H1 (cell line): ENCODE results near the gene SLC2A10. TPM values are rescaled to one million over a fixed set of nuclear protein-coding genes. Genes with fewer than 3 reads are reported as not detected.

Source experiments
- CTCF ChIA-PET: fragments of 300-600 bp; sonication (Branson Sonifier 250); formaldehyde crosslinking; loops from one replicate; lab custom pipeline; 2021; ENCODE audit not compliant: partially characterized antibody; lab: Charles Lee
- POLR2A ChIA-PET: fragments of 300-600 bp; sonication (Branson Sonifier 250); formaldehyde crosslinking; loops from one replicate; lab custom pipeline; 2021; ENCODE audit warnings: inconsistent platforms; ENCODE audit not compliant: partially characterized antibody; lab: Charles Lee
- DNase-seq, 2 experiments: peaks; one replicate each; pipeline versions ENCODE4 v3.0.0 to v3.0.0-alpha.2; 2010 to 2022; ENCODE audit warnings: low spot score in 2 of 2, low read depth in 1 of 2, mixed read lengths in 1 of 2
- FAIRE-seq: peaks from 2 replicates; lab custom pipeline; 2011; peaks lifted over from hg19 to GRCh38; lab: Jason Lieb, UNC
- H2AFZ ChIP-seq: 2 replicates; pipeline ENCODE4 v1.8.1; 2012; ENCODE audit warnings: low read length, inconsistent platforms
- H2AK5ac ChIP-seq: 2 replicates; pipeline ENCODE4 v1.6.1; 2013; ENCODE audit warnings: low read depth, low read length
- H2BK120ac ChIP-seq: replicated peaks from 2 replicates; pipeline ENCODE3; 2013; ENCODE audit warnings: low read depth, low read length, inconsistent platforms
- H2BK12ac ChIP-seq: 2 replicates; pipeline ENCODE4 v1.6.1; 2013; ENCODE audit warnings: low read depth, low read length
- H2BK15ac ChIP-seq: 2 replicates; pipeline ENCODE4 v1.6.1; 2013; ENCODE audit warnings: low read length
- H2BK20ac ChIP-seq: 2 replicates; pipeline ENCODE4 v1.6.1; 2013; ENCODE audit warnings: low read length
- H2BK5ac ChIP-seq: 2 replicates; pipeline ENCODE4 v1.6.1; 2013; ENCODE audit warnings: low read depth, low read length
- H3K14ac ChIP-seq: 2 replicates; pipeline ENCODE4 v1.6.1; 2013; ENCODE audit warnings: inconsistent platforms; ENCODE audit not compliant: insufficient read length
- H3K18ac ChIP-seq: 2 replicates; pipeline ENCODE4 v1.6.1; 2013; ENCODE audit warnings: low read length; ENCODE audit errors: extremely low read depth
- H3K23ac ChIP-seq: 2 replicates; pipeline ENCODE4 v1.6.1; 2013; ENCODE audit warnings: inconsistent platforms; ENCODE audit not compliant: insufficient read length
- H3K23me2 ChIP-seq: 2 replicates; pipeline ENCODE4 v1.6.1; 2013; ENCODE audit warnings: low read depth, low read length
- H3K27ac ChIP-seq: 2 replicates; pipeline ENCODE4 v1.6.1; 2011; ENCODE audit warnings: low read depth, low read length, inconsistent platforms
- H3K27me3 ChIP-seq, 4 experiments: replicated peaks in 1 of 4; 1 replicate in 1 of 4; 2 replicates in 3 of 4; pipeline versions ENCODE4 v1.6.1 to v1.8.1; 2011 to 2013; ENCODE audit warnings: low read length in 3 of 4, mild to moderate bottlenecking in 3 of 4, inconsistent platforms in 2 of 4, mixed read lengths in 2 of 4, moderate library complexity in 1 of 4; ENCODE audit not compliant: control insufficient read depth in 3 of 4, insufficient read depth in 3 of 4; ENCODE audit errors: extremely low read depth in 1 of 4
- H3K36me3 ChIP-seq, 4 experiments: 2 replicates each; pipeline versions ENCODE4 v1.6.1 to v1.8.1; 2011 to 2013; ENCODE audit warnings: mild to moderate bottlenecking in 4 of 4, low read length in 3 of 4, moderate library complexity in 2 of 4, control low read depth in 1 of 4, inconsistent platforms in 1 of 4; ENCODE audit not compliant: insufficient read depth in 4 of 4, control insufficient read depth in 2 of 4
- H3K4ac ChIP-seq: replicated peaks from 2 replicates; pipeline ENCODE3; 2013; ENCODE audit warnings: low read length, low read depth, mixed read lengths, inconsistent platforms; ENCODE audit not compliant: insufficient read length
- H3K4me1 ChIP-seq, 4 experiments: replicated peaks in 1 of 4; 1 replicate in 1 of 4; 2 replicates in 3 of 4; pipeline versions ENCODE4 v1.6.1 to v1.8.1; 2011 to 2013; ENCODE audit warnings: low read length in 3 of 4, inconsistent platforms in 2 of 4, mixed read lengths in 1 of 4; ENCODE audit not compliant: insufficient read depth in 4 of 4, control insufficient read depth in 3 of 4
- H3K4me2 ChIP-seq, 2 experiments: 2 replicates each; pipeline versions ENCODE4 v1.6.1 to v1.8.1; 2011 to 2013; ENCODE audit warnings: low read depth in 2 of 2, low read length in 2 of 2, control low read depth in 1 of 2, inconsistent platforms in 1 of 2, mild to moderate bottlenecking in 1 of 2; ENCODE audit not compliant: insufficient read depth in 1 of 2
- H3K4me3 ChIP-seq, 4 experiments: fragments of 200-600, 300-600 bp in 1 of 4; sonication (generic), shearing (Covaris generic), sonication (Bioruptor Twin) in 1 of 4; 2 replicates each; pipeline versions ENCODE4 v1.5.1 to v1.8.1; 2011 to 2016; ENCODE audit warnings: low read length in 4 of 4, low read depth in 3 of 4, control low read depth in 2 of 4, inconsistent platforms in 2 of 4, mild to moderate bottlenecking in 2 of 4, mixed read lengths in 1 of 4, moderate library complexity in 1 of 4; ENCODE audit not compliant: insufficient read depth in 2 of 4; ENCODE audit errors: extremely low read depth in 1 of 4
- H3K56ac ChIP-seq: replicated peaks from 2 replicates; pipeline ENCODE3; 2013; ENCODE audit warnings: low read depth, mild to moderate bottlenecking, mixed read lengths, low read length, inconsistent platforms; ENCODE audit not compliant: insufficient read length
- H3K79me1 ChIP-seq: 2 replicates; pipeline ENCODE4 v1.6.1; 2013; ENCODE audit warnings: low read depth, low read length, control low read depth
- H3K79me2 ChIP-seq, 2 experiments: 2 replicates each; pipeline versions ENCODE4 v1.6.1 to v1.8.1; 2012 to 2013; ENCODE audit warnings: low read length in 2 of 2, mild to moderate bottlenecking in 2 of 2, inconsistent platforms in 1 of 2; ENCODE audit not compliant: insufficient read depth in 2 of 2, control insufficient read depth in 1 of 2
- H3K9ac ChIP-seq, 4 experiments: replicated peaks in 1 of 4; 1 replicate in 1 of 4; 2 replicates in 3 of 4; pipeline versions ENCODE4 v1.6.1 to v1.8.1; 2011 to 2013; ENCODE audit warnings: low read depth in 3 of 4, low read length in 3 of 4, control low read depth in 2 of 4, mild to moderate bottlenecking in 2 of 4, moderate library complexity in 2 of 4, inconsistent platforms in 1 of 4; ENCODE audit errors: extremely low read depth in 1 of 4
- H3K9me3 ChIP-seq, 2 experiments: 2 replicates each; pipeline versions ENCODE4 v1.6.1 to v1.8.1; 2012 to 2013; ENCODE audit warnings: mild to moderate bottlenecking in 2 of 2, moderate library complexity in 2 of 2, control low read depth in 1 of 2, inconsistent platforms in 1 of 2, low read depth in 1 of 2, low read length in 1 of 2, mixed read lengths in 1 of 2; ENCODE audit not compliant: insufficient read depth in 2 of 2
- H4K20me1 ChIP-seq, 2 experiments: replicated peaks in 1 of 2; 2 replicates each; pipeline versions ENCODE3 to v1.8.1; 2011 to 2013; ENCODE audit warnings: inconsistent platforms in 2 of 2, low read length in 2 of 2, mild to moderate bottlenecking in 1 of 2; ENCODE audit not compliant: insufficient read depth in 2 of 2, control insufficient read depth in 1 of 2
- H4K5ac ChIP-seq: 2 replicates; pipeline ENCODE4 v1.6.1; 2013; ENCODE audit warnings: low read length, low read depth, mixed read lengths, inconsistent platforms; ENCODE audit not compliant: insufficient read length
- H4K8ac ChIP-seq: 2 replicates; pipeline ENCODE4 v1.8.0; 2013; ENCODE audit warnings: mild to moderate bottlenecking, moderate library complexity, low read length, inconsistent platforms; ENCODE audit not compliant: insufficient read depth; ENCODE audit errors: extremely low read depth
- H4K91ac ChIP-seq: replicated peaks from 2 replicates; pipeline ENCODE3; 2013; ENCODE audit warnings: low read length, mixed read lengths, inconsistent platforms; ENCODE audit not compliant: insufficient read length
- BCL11A ChIP-seq, 2 experiments: IDR thresholded peaks; one replicate each; pipeline ENCODE4 v1.6.1; 2011; ENCODE audit warnings: low read depth in 2 of 2, low read length in 2 of 2, mild to moderate bottlenecking in 2 of 2
- BRCA1 ChIP-seq: IDR thresholded peaks from 2 replicates; pipeline ENCODE4 v1.6.1; 2012; ENCODE audit warnings: low read depth, low read length, improper control_type of control experiment
- CBX5 ChIP-seq: fragments of 300-800, 300-1000 bp; sonication (generic); IDR thresholded peaks from 2 replicates; pipeline ENCODE4 v1.7.1; 2016; ENCODE audit warnings: antibody characterized with exemption, low read length, low read depth
- CTBP2 ChIP-seq: IDR thresholded peaks from 2 replicates; pipeline ENCODE4 v1.7.0; 2011; ENCODE audit warnings: borderline replicate concordance, mild to moderate bottlenecking, moderate library complexity, mixed read lengths, low read length; ENCODE audit not compliant: insufficient read depth, insufficient read length
- EZH2 ChIP-seq: fragments of 200-600 bp; sonication (generic); IDR thresholded peaks from 2 replicates; pipeline ENCODE4 v1.7.1; 2012; ENCODE audit warnings: low read depth, mild to moderate bottlenecking, moderate library complexity, low read length, inconsistent platforms; ENCODE audit not compliant: severe bottlenecking
- MAFK ChIP-seq: IDR thresholded peaks from 2 replicates; pipeline ENCODE4 v1.6.1; 2012; ENCODE audit warnings: low read depth, mild to moderate bottlenecking, improper control_type of control experiment, low read length
- RNF2 ChIP-seq: fragments of 200-900, 300-1000 bp; sonication (generic); IDR thresholded peaks from 2 replicates; pipeline ENCODE4 v1.7.1; 2016; ENCODE audit warnings: borderline replicate concordance, low read depth, mild to moderate bottlenecking, antibody characterized with exemption, low read length; ENCODE audit not compliant: poor library complexity, severe bottlenecking; ENCODE audit errors: missing control alignments
- SIN3A ChIP-seq, 2 experiments: IDR thresholded peaks in 1 of 2; conservative IDR thresholded peaks in 1 of 2; 2 replicates each; pipeline ENCODE4 v1.6.1; 2011 to 2012; ENCODE audit warnings: low read length in 2 of 2, improper control_type of control experiment in 1 of 2, low read depth in 1 of 2, mild to moderate bottlenecking in 1 of 2
- SIRT6 ChIP-seq: IDR thresholded peaks from one replicate; pipeline ENCODE4 v1.7.1; 2012; ENCODE audit warnings: low read length, inconsistent platforms
- SIX5 ChIP-seq: IDR thresholded peaks from 2 replicates; pipeline ENCODE4 v1.6.1; 2011; ENCODE audit warnings: mild to moderate bottlenecking, low read depth, low read length
- SRF ChIP-seq: IDR thresholded peaks from 2 replicates; pipeline ENCODE4 v1.6.1; 2011; ENCODE audit warnings: mild to moderate bottlenecking, low read depth, low read length, moderate library complexity
- TEAD4 ChIP-seq: IDR thresholded peaks from 2 replicates; pipeline ENCODE4 v1.6.1; 2012; ENCODE audit warnings: low read depth, low read length, inconsistent platforms, mixed read lengths
- WGBS, 2 experiments: shearing (Covaris generic) in 1 of 2; methylation state at CpG; one replicate each; pipeline versions ENCODE4 v1.1.6 to v1.1.7; 2013 to 2015; ENCODE audit warnings: low lambda C conversion rate in 2 of 2, mixed read lengths in 2 of 2, inconsistent platforms in 1 of 2, low coverage in 1 of 2, missing lambda C conversion rate in 1 of 2; ENCODE audit not compliant: insufficient replicate concordance in 2 of 2, insufficient coverage in 1 of 2, insufficient read length in 1 of 2; ENCODE audit errors: extremely low coverage in 1 of 2, missing lambda C conversion rate in 1 of 2; 5-methylcytosine and 5-hydroxymethylcytosine counted together
- polyA plus RNA-seq, 7 experiments: library from polyadenylated mRNA; depleted of rRNA in 3 of 7; stranded (reverse) in 5 of 7; unstranded in 2 of 7; fragments of >200 nt in 5 of 7; fragments of 200-250 nt in 2 of 7; gene quantifications; 1 replicate in 5 of 7; 2 replicates in 1 of 7; 4 replicates in 1 of 7; pipeline versions ENCODE4 v1.2.1 to v1.2.3, GENCODE V29; 2011 to 2013; ENCODE audit warnings: missing spikeins in 2 of 7, mixed read lengths in 2 of 7
- total RNA-seq: library from RNA; stranded (reverse); fragmentation: NEBNext Ultra II Directional; extraction: Animal tissue kit (Norgen Biotek cat#: 25700); gene quantifications from 2 replicates; pipeline ENCODE4 v1.2.1, GENCODE V29; 2021

The SLC2A10 gene
- total and polyA plus RNA-seq, 2 of the 8 experiments (the other 6 are each of a cell fraction or from before 2014, with no cell fraction given): 9.0 to 9.7 TPM

GRCh38 chr20:46743088-46743487 is 33.6 kb downstream of the SLC2A10 start:
- Histone ChIP-seq H3K4me2 (no peak overlapping the region; a peak in 1 of 4 replicates), H2BK20ac (no peak overlapping the region), H4K20me1 (no peaks in the 10 kb centered on the region), H3K27me3 (no peaks in the 10 kb centered on the region), H3K4ac (no peak overlapping the region), H3K18ac (no peak overlapping the region), H3K56ac (no peak overlapping the region), H2BK5ac (no peak overlapping the region), H2AFZ (peak overlapping the region; percentile 98), H3K79me1 (no peaks in the 10 kb centered on the region), H3K23me2 (no peaks in the 10 kb centered on the region; the same call in 1 of the 2 replicates), H3K36me3 (no peaks in the 10 kb centered on the region), H2BK15ac (no peak overlapping the region), H4K8ac (no peak overlapping the region), H2BK120ac (no peak overlapping the region), H3K9ac (no peak overlapping the region), H3K23ac (no peak overlapping the region), H3K9me3 (no peaks in the 10 kb centered on the region; a peak in 1 of 4 replicates), H3K4me1 (peaks cover 0 to 4% (median 0%) of the 10 kb centered on the region in 4 experiments; a peak in 2 of 7 replicates), H3K27ac (no peak overlapping the region), H3K79me2 (no peaks in the 10 kb centered on the region), H3K4me3 (no peak overlapping the region), H4K91ac (no peak overlapping the region), H2AK5ac (no peak overlapping the region), H3K14ac (no peak overlapping the region), H2BK12ac (no peak overlapping the region), H4K5ac (peak overlapping the region; percentile 12)
- WGBS, 2 experiments: 70% methylated on average over 5 of the region's 5 CpGs; no CpG with 5 or more reads in 1 of the 2 experiments
- ChIA-PET CTCF (interaction anchor here (0.6 to 2.2 kb wide), 4 partner anchors 9 to 67 kb away, joined by 3 to 5 read pairs (median 4); no protein-coding TSS in a partner anchor), POLR2A (no interaction called here)
- DNase-seq (no peak), FAIRE-seq (no peak)
- no peak for TF ChIP-seq BRCA1
- TF ChIP-seq CTBP2: no peak
- no peak for TF ChIP-seq SIX5
- no peak for TF ChIP-seq SIRT6
- no peak for TF ChIP-seq TEAD4
- TF ChIP-seq CBX5: no peak
- no peak for TF ChIP-seq RNF2
- TF ChIP-seq EZH2: no peak
- no peak for TF ChIP-seq BCL11A (IDR thresholded peaks at IDR 0.05; ENCODE audit: low read depth in 2 of 2, low read length in 2 of 2)
- TF ChIP-seq SIN3A (conservative IDR thresholded peaks at IDR 0.05 in 1 of 2, IDR thresholded peaks at IDR 0.05 in 1 of 2; ENCODE audit: low read depth in 1 of 2, low read length in 2 of 2): no peak
- TF ChIP-seq SRF: no peak
- no peak for TF ChIP-seq MAFK
- TF ChIP-seq, all 59 proteins: peak for 0
